GM10266 (cell line): ENCODE data around the gene TP53TG3.
"Not testable (repeated sequence)": the region's sequence is repeated elsewhere in the genome, so short reads cannot be mapped to it uniquely, and the experiment has no call there.

Experiments used
- DNase-seq: peaks from one replicate; pipeline ENCODE4 v3.0.0; 2012; ENCODE audit errors: extremely low spot score

Gene TP53TG3, protein sequence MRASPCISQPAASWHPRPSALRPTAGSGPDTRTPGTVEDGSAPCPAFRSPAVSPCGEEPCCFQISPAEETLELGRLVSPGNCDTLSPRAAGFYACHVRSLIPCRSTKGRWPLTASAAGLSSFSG

DNA sequence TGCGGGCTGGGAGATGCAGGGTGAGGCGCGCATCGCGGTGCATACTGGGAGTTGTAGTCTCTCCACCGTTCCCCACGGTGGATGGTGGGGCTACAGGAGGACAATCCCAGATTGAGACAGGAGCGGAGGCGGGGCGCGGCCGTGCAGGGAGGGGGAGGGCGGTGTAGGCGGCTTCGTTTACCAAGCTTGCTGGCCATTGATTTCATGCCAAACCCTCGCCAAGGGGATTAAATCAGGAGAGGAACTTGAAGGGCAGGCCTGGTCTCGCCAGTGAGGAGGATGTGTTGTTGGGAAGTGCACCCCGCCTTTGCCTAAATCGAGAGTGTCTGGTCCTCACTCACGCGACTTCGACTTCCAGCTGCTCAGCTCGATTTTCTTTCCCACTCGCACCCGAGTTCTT is at the start of gene TP53TG3:
TP53TG3 (minus strand) TSS at position 101 of the 400 bp plus-strand sequence; CDS start at position 33, 68 bp downstream.
- not testable (repeated sequence) for DNase-seq

DNA sequence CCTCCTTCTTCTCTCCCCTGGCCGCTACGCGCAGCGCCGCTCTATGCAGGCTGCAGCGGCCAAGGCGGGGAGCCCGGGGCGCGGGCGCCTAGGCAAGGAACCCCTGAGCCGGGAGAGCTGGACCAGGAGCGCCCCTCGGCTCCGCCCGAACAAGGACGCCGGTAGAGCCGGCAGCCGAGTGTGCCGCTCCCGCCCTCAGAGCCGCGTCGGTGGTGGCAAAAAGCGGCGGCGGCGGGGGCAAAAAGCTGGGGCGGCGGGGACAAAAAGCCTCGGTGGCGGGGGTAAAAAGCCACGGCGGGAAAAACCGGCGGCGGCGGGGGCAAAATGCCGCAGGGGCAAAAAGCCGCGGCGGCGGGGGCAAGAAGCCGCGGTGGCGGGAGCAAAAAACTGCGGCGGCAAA is 25.1 kb downstream of the TP53TG3 start:
- not testable (repeated sequence) for DNase-seq

DNA sequence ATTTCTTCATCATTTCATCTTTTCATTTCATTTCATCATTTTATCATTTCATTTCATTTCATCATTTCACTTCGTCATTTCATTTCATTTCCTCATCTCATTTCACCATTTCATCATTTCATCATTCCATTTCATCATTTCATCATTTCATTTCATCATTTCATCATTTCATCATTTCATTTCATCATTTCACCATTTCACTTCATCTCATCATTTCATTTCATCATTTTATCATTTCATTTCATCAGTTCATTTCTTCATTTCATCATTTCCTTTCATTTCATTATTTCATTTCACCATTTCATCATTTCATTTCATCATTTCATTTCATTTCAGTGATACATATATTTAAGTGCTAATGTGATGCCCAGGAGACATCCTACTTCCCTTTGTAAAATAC is 28.4 kb downstream of the TP53TG3 start:
- not testable (repeated sequence) for DNase-seq

DNA sequence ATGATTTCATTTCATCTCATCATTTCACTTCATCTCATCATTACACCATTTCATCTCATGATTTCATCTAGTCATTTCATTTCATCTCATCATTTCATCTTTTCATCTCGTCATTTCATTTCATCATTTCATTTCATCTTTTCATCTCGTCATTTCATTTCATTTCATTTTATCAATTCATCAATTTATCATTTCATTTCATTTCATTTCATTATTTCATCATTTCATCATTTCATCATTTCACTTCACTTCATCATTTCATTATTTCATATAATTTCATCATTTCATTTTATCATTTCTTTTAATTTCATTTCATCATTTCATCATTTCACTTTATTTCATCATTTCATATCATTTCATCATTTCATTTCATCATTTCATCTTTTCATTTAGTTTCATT is 29.2 kb downstream of the TP53TG3 start:
- DNase-seq: not testable (repeated sequence)

DNA sequence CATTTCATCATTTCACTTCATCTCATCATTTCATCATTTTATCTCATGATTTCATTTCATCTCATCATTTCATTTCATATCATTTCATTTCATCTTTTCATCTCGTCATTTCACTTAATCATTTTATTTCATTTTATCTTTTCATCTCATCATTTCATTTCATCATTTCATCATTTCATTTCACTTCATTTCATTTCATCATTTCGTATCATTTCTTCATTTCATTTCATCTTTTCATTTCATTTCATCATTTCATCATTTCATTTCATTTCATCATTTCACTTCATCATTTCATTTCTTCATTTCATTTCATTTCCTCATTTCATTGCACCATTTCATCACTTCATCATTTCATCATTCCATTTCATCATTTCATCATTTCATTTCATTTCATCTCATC is 29.8 kb downstream of the TP53TG3 start:
- DNase-seq: not testable (repeated sequence)

DNA sequence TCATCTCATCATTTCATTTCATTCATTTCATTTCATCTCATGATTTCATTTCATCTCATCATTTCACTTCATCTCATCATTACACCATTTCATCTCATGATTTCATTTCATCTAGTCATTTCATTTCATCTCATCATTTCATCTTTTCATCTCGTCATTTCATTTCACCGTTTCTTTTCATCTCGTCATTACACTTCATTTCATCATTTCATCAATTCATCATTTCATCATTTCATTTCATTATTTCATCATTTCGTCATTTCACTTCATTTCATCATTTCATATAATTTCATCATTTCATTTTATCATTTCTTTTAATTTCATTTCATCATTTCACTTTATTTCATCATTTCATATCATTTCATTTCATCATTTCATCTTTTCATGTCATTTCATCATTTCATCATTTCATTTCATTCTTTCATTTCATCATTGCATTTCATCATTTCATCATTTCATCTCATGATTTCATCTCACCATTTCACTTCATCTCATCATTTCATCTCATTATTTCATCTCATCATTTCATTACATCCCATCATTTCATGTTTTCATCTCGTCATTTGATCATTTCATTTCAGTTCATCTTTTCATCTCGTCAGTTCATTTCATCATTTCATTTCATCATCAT is 30.6 kb downstream of the TP53TG3 start:
- DNase-seq: not testable (repeated sequence)

DNA sequence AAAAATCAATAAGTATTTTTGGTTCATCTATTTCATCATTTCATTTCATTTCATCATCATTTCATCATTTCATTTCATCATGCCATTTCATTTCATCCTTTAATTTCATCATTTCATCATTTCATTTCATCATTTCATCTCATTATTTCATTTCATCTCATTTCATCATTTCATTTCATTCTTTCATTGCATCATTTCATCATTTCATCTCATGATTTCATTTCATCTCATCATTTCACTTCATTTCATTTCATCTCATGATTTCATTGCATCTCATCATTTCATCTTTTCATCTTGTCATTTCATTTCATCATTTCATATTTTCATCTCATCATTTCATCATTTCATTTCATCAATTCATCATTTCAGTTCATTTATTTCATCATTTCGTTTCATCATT is 31.2 kb downstream of the TP53TG3 start:
- not testable (repeated sequence) for DNase-seq

DNA sequence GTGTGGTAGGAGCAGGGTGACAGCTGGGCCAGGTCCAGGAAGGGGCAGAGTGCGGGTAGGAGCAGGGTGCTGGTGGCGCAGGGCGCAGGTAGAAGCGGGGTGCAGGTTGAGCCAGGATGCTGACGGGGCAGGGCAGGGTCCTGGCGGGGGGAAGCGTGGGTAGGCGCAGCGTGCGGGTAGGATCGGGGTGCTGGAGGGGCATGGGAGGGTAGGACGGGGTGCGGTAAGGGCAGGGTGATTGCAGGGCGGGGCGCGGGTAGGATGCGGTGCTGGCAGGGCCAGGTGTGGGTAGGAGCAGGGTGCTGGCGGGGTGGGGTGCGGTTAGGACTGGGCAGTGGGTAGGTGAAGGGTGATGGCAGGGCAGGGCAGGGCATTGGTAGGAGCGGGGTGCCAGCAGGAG is 38.4 kb downstream of the TP53TG3 start:
- DNase-seq: not testable (repeated sequence)

DNA sequence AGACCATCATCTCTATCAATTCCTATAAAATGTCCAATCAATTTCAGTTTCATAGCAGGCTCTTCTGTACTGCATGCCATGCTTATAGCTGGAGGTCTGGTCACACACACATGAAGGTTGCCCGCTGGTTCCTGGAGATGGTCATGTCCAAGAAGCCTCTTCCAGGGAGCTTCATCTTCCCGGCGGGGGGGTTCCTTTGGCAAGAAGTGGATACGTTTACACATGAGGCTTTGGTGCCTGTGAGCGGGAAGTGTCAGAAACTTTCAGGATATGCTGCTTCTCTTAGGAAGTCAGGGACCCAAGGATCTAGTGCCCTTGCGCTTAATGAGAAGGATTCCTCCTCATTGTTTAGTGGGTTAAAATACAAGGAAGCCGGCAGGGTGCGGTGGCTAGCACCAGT is 43.9 kb downstream of the TP53TG3 start:
- DNase-seq: not testable (repeated sequence)
